ENCODE data around the gene ZNF207. TPM values are rescaled to one million over a fixed set of nuclear protein-coding genes. Genes with fewer than 3 reads are reported as not detected.
"Not testable (repeated sequence)": the region's sequence is repeated elsewhere in the genome, so short reads cannot be mapped to it uniquely, and the experiment has no call there.

The ZNF207 gene
- polyA plus RNA-seq, 2 donors, result 73.6 to 114 TPM

DNA sequence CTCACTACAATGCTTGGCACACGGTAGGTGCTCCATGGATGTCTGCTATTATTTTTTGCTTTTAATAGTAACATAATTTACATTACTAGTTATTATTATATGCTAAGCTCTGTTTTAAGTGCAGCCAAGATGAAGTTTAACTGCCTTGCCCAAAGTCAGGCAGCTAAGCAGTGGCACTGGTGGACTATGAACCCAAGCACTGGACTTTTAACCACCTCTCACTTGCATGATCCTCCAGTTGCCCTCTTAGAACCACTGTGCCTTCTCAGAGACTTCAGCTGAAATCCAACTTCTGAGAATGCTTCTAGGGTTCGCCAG lies 1.5 kb upstream of the ZNF207 start:
- peak overlapping the region in 1 of 2 donors; percentile 13 for H3K27ac ChIP-seq (ENCODE audit: low read depth in 2 of 2, low read length in 1 of 2)
- no peaks in the 10 kb centered on the region for H3K36me3 ChIP-seq (ENCODE audit: control insufficient read depth in 2 of 2, insufficient read depth in 2 of 2, low read length in 1 of 2)
- no peaks in the 10 kb centered on the region for H3K9me3 ChIP-seq (ENCODE audit: control insufficient read depth in 2 of 2, insufficient read depth in 1 of 2, low read depth in 1 of 2, low read length in 1 of 2)
- no peaks in the 10 kb centered on the region for H3K27me3 ChIP-seq (ENCODE audit: control insufficient read depth in 1 of 2, insufficient read depth in 2 of 2, low read length in 2 of 2)
- H3K4me3 ChIP-seq (ENCODE audit: low read depth in 1 of 2, low read length in 2 of 2), result no peak overlapping the region
- whole genome bisulfite sequencing, 2 donors, result 87 to 91% methylated on average over 2 of the region's 2 CpGs
- H3K4me1 ChIP-seq (ENCODE audit: control insufficient read depth in 2 of 2, insufficient read depth in 2 of 2, low read length in 1 of 2), result peaks cover 0 to 3% of the 10 kb centered on the region in 2 donors

DNA sequence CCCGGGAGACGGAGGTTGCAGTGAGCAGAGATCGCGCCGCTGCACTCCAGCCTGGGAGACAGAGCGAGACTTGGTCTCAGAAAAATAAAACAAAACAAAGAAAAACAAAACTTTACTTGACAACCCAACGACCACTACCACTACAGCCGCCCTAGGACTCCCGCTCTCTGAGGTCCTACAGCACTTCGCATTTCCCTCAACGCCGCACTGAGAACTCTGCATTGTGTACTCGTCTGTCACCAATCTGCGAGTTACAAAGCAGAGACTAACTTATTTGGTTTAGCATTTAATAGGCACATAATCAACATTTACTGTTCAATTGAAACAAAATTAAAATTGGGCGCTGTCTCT lies 479 bp upstream of the ZNF207 start:
- H3K36me3 ChIP-seq (ENCODE audit: control insufficient read depth in 2 of 2, insufficient read depth in 2 of 2, low read length in 1 of 2), result peaks cover 0 to 3% of the 10 kb centered on the region in 2 donors
- H3K4me1 ChIP-seq (ENCODE audit: control insufficient read depth in 2 of 2, insufficient read depth in 2 of 2, low read length in 1 of 2), result peaks cover 0 to 6% of the 10 kb centered on the region in 2 donors
- H3K4me3 ChIP-seq (ENCODE audit: low read depth in 1 of 2, low read length in 2 of 2), result peak overlapping the region; percentile 69 to 99
- WGBS, 2 donors, result 14 to 18% methylated on average over 15 of the region's 15 CpGs
- no peaks in the 10 kb centered on the region for H3K27me3 ChIP-seq (ENCODE audit: control insufficient read depth in 1 of 2, insufficient read depth in 2 of 2, low read length in 2 of 2)
- peak overlapping the region; percentile 94 to 100 for H3K27ac ChIP-seq (ENCODE audit: low read depth in 2 of 2, low read length in 1 of 2)
- no peaks in the 10 kb centered on the region for H3K9me3 ChIP-seq (ENCODE audit: control insufficient read depth in 2 of 2, insufficient read depth in 1 of 2, low read depth in 1 of 2, low read length in 1 of 2)

DNA sequence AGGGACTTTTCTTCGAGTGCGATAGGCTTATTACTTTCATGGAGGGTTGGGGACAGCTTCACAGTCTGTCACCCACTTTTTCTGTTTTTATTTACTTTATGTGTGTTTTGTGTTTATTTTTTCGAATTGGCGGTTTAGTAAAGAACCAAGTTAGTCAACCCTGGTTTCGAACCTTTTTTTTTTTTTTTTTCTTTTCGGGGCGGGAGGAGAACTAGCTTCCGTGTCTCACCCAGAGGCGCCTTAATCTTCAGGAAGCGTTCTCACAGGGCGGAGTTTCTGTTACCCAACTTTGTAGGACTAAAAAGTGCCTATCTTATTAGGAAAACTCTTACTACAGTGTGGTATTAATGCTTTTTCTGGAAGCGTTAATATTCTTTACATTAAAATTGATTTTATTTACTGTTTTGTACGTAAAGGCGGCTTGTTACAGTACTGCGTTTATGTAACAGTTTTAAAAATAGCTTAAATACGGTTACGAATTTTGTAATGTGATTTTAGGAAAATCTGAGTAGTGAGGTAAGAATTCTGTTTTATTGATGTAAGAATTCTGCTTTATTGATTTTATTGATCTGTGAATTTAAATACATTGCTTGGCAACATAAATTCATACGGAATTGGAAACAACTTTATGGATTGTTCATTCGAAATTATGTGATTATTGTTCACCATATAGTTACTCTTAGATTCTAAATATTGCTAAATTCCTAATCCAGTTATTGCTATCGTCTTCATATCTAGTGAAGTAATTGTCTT lies 885 bp downstream of the ZNF207 start:
- Histone ChIP-seq H3K27ac (ENCODE audit: low read depth in 2 of 2, low read length in 1 of 2) (peak overlapping the region; percentile 94 to 100), H3K4me3 (ENCODE audit: low read depth in 1 of 2, low read length in 2 of 2) (peak overlapping the region; percentile 69 to 99), H3K36me3 (ENCODE audit: control insufficient read depth in 2 of 2, insufficient read depth in 2 of 2, low read length in 1 of 2) (peaks cover 0 to 7% of the 10 kb centered on the region in 2 donors), H3K27me3 (ENCODE audit: control insufficient read depth in 1 of 2, insufficient read depth in 2 of 2, low read length in 2 of 2) (no peaks in the 10 kb centered on the region), H3K4me1 (ENCODE audit: control insufficient read depth in 2 of 2, insufficient read depth in 2 of 2, low read length in 1 of 2) (peaks cover 0 to 10% of the 10 kb centered on the region in 2 donors), H3K9me3 (ENCODE audit: control insufficient read depth in 2 of 2, insufficient read depth in 1 of 2, low read depth in 1 of 2, low read length in 1 of 2) (no peaks in the 10 kb centered on the region)
- 0% methylated on average over 20 of the region's 20 CpGs for WGBS, 2 donors

DNA sequence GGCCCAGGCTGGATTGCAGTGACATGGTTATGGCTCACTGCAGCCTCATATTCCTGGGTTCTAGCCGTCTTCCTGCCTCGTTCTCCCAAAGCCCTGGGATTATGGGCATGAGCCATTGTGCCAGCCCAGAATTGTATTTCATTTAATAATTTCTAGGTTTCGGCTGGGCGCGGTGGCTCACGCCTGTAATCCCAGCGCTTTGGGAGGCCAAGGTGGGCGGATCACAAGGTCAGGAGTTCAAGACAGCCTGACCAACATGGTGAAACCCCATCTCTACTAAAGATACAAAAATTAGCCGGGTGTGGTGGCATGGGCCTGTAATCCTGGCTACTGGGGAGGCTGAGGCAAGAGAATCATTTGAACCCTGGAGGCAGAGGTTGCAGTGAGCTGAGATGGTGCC lies 2.8 kb downstream of the ZNF207 start:
- peak overlapping the region in 1 of 2 donors; percentile 99 for H3K4me3 ChIP-seq (ENCODE audit: low read depth in 1 of 2, low read length in 2 of 2)
- not testable (repeated sequence) for H3K9me3 ChIP-seq (ENCODE audit: control insufficient read depth in 2 of 2, insufficient read depth in 1 of 2, low read depth in 1 of 2, low read length in 1 of 2); H3K36me3 ChIP-seq (ENCODE audit: control insufficient read depth in 2 of 2, insufficient read depth in 2 of 2, low read length in 1 of 2); H3K27me3 ChIP-seq (ENCODE audit: control insufficient read depth in 1 of 2, insufficient read depth in 2 of 2, low read length in 2 of 2)
- peak overlapping the region in 1 of 2 donors; percentile 31 for H3K27ac ChIP-seq (ENCODE audit: low read depth in 2 of 2, low read length in 1 of 2)
- WGBS, 2 donors, result 73 to 84% methylated on average over 9 of the region's 9 CpGs
- H3K4me1 ChIP-seq (ENCODE audit: control insufficient read depth in 2 of 2, insufficient read depth in 2 of 2, low read length in 1 of 2), result peaks cover 0 to 13% of the 10 kb centered on the region in 2 donors

GRCh38 chr17:32355649-32356377 lies 5.9 kb downstream of the ZNF207 start:
- H3K27me3 ChIP-seq (ENCODE audit: control insufficient read depth in 1 of 2, insufficient read depth in 2 of 2, low read length in 2 of 2), result no peaks in the 10 kb centered on the region
- peaks cover 0 to 13% of the 10 kb centered on the region in 2 donors for H3K4me1 ChIP-seq (ENCODE audit: control insufficient read depth in 2 of 2, insufficient read depth in 2 of 2, low read length in 1 of 2)
- 50 to 56% methylated on average over 6 of the region's 6 CpGs for WGBS, 2 donors
- no peaks in the 10 kb centered on the region for H3K9me3 ChIP-seq (ENCODE audit: control insufficient read depth in 2 of 2, insufficient read depth in 1 of 2, low read depth in 1 of 2, low read length in 1 of 2)
- H3K4me3 ChIP-seq (ENCODE audit: low read depth in 1 of 2, low read length in 2 of 2), result peak overlapping the region in 1 of 2 donors; percentile 28
- peak overlapping the region in 1 of 2 donors; percentile 63 for H3K27ac ChIP-seq (ENCODE audit: low read depth in 2 of 2, low read length in 1 of 2)
- H3K36me3 ChIP-seq (ENCODE audit: control insufficient read depth in 2 of 2, insufficient read depth in 2 of 2, low read length in 1 of 2), result peaks cover 5 to 17% of the 10 kb centered on the region in 2 donors

- WGBS, 2 donors, result 79 to 85% methylated on average over 3 of the region's 3 CpGs
- peak overlapping the region in 1 of 2 donors; percentile 55 for H3K27ac ChIP-seq (ENCODE audit: low read depth in 2 of 2, low read length in 1 of 2)
- no peaks in the 10 kb centered on the region for H3K27me3 ChIP-seq (ENCODE audit: control insufficient read depth in 1 of 2, insufficient read depth in 2 of 2, low read length in 2 of 2)
- peaks cover 0 to 13% of the 10 kb centered on the region in 2 donors for H3K4me1 ChIP-seq (ENCODE audit: control insufficient read depth in 2 of 2, insufficient read depth in 2 of 2, low read length in 1 of 2)
- peaks cover 5 to 17% of the 10 kb centered on the region in 2 donors for H3K36me3 ChIP-seq (ENCODE audit: control insufficient read depth in 2 of 2, insufficient read depth in 2 of 2, low read length in 1 of 2)
- no peaks in the 10 kb centered on the region for H3K9me3 ChIP-seq (ENCODE audit: control insufficient read depth in 2 of 2, insufficient read depth in 1 of 2, low read depth in 1 of 2, low read length in 1 of 2)
- H3K4me3 ChIP-seq (ENCODE audit: low read depth in 1 of 2, low read length in 2 of 2), result no peak overlapping the region
Measured at GRCh38 chr17:32356378-32356743, 6.4 kb downstream of the ZNF207 start.

DNA sequence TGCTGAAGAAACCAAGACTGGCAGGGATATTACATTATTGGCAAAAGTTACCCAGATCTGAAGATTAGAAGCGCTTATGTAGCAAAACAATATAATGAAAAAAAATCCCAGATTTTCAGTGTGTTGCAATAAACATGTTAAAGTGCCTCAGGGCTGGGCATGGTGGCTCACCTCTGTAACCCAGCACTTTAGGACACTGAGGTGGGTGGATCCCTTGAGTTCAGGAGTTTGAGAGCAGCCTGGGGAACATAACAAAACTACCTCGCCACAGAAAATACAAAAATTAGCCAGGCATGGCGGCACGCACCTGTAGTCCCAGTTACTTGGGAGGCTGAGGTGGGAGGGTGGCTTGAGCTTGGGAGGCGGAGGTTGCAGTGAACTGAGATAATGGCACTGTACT lies 6.8 kb downstream of the ZNF207 start:
- Histone ChIP-seq H3K27me3 (ENCODE audit: control insufficient read depth in 1 of 2, insufficient read depth in 2 of 2, low read length in 2 of 2) (no peaks in the 10 kb centered on the region), H3K27ac (ENCODE audit: low read depth in 2 of 2, low read length in 1 of 2) (peak overlapping the region in 1 of 2 donors; percentile 55), H3K4me3 (ENCODE audit: low read depth in 1 of 2, low read length in 2 of 2) (no peak overlapping the region), H3K9me3 (ENCODE audit: control insufficient read depth in 2 of 2, insufficient read depth in 1 of 2, low read depth in 1 of 2, low read length in 1 of 2) (no peaks in the 10 kb centered on the region), H3K36me3 (ENCODE audit: control insufficient read depth in 2 of 2, insufficient read depth in 2 of 2, low read length in 1 of 2) (peaks cover 5 to 17% of the 10 kb centered on the region in 2 donors), H3K4me1 (ENCODE audit: control insufficient read depth in 2 of 2, insufficient read depth in 2 of 2, low read length in 1 of 2) (peaks cover 0 to 13% of the 10 kb centered on the region in 2 donors)
- 78 to 88% methylated on average over 5 of the region's 5 CpGs for WGBS, 2 donors

GRCh38 chr17:32357615-32358014 lies 7.7 kb downstream of the ZNF207 start:
- WGBS, 2 donors, result 63 to 70% methylated on average over 8 of the region's 8 CpGs
- Histone ChIP-seq H3K4me1 (ENCODE audit: control insufficient read depth in 2 of 2, insufficient read depth in 2 of 2, low read length in 1 of 2) (peaks cover 0 to 12% of the 10 kb centered on the region in 2 donors), H3K27me3 (ENCODE audit: control insufficient read depth in 1 of 2, insufficient read depth in 2 of 2, low read length in 2 of 2) (no peaks in the 10 kb centered on the region), H3K36me3 (ENCODE audit: control insufficient read depth in 2 of 2, insufficient read depth in 2 of 2, low read length in 1 of 2) (peaks cover 8 to 20% of the 10 kb centered on the region in 2 donors), H3K27ac (ENCODE audit: low read depth in 2 of 2, low read length in 1 of 2) (peak overlapping the region in 1 of 2 donors; percentile 81), H3K9me3 (ENCODE audit: control insufficient read depth in 2 of 2, insufficient read depth in 1 of 2, low read depth in 1 of 2, low read length in 1 of 2) (no peaks in the 10 kb centered on the region), H3K4me3 (ENCODE audit: low read depth in 1 of 2, low read length in 2 of 2) (no peak overlapping the region)

DNA sequence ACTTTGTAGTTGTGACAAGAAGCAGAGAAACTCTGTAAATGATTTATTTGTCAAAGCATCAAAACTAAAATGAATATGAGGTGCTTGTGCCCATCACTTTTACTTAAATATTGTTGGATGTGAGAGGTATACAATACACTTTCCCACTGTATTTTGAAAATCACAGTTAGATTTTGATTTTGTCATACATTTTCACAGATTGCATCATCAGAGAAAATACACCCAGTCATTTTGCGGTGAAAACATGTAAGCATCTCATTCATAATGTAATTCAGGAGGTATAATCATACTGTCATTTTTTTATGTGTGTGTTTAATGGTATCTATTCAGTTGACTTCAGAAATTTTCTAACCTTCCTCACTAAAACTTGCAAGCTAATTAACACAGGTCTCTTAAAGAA lies 11.3 kb downstream of the ZNF207 start:
- no peak overlapping the region for H3K27ac ChIP-seq (ENCODE audit: low read depth in 2 of 2, low read length in 1 of 2)
- H3K4me1 ChIP-seq (ENCODE audit: control insufficient read depth in 2 of 2, insufficient read depth in 2 of 2, low read length in 1 of 2), result peaks cover 0 to 3% of the 10 kb centered on the region in 2 donors
- 93 to 95% methylated on average over 1 of the region's 1 CpG for WGBS, 2 donors
- no peak overlapping the region for H3K4me3 ChIP-seq (ENCODE audit: low read depth in 1 of 2, low read length in 2 of 2)
- H3K27me3 ChIP-seq (ENCODE audit: control insufficient read depth in 1 of 2, insufficient read depth in 2 of 2, low read length in 2 of 2), result no peaks in the 10 kb centered on the region
- peaks cover 12 to 20% of the 10 kb centered on the region in 2 donors for H3K36me3 ChIP-seq (ENCODE audit: control insufficient read depth in 2 of 2, insufficient read depth in 2 of 2, low read length in 1 of 2)
- H3K9me3 ChIP-seq (ENCODE audit: control insufficient read depth in 2 of 2, insufficient read depth in 1 of 2, low read depth in 1 of 2, low read length in 1 of 2), result no peaks in the 10 kb centered on the region
